WERI-Rb-1 (cell line): Measurements from ENCODE around the gene BRSK2.

Experiments used
- DNase-seq: peaks from one replicate; pipeline ENCODE4 v3.0.0-alpha.2; 2020
- H3K27ac ChIP-seq: fragments of 250-450 bp; sonication (Bioruptor Pico); 2 replicates; pipeline ENCODE4 v1.5.1; 2020; ENCODE audit warnings: mild to moderate bottlenecking, moderate library complexity
- H3K27me3 ChIP-seq: fragments of 250-450 bp; sonication (Bioruptor Pico); 2 replicates; pipeline ENCODE4 v1.5.1; 2021; ENCODE audit warnings: mild to moderate bottlenecking, low read depth, moderate library complexity; ENCODE audit not compliant: insufficient read depth, severe bottlenecking
- H3K36me3 ChIP-seq: fragments of 250-450 bp; sonication (Bioruptor Pico); 2 replicates; pipeline ENCODE4 v1.5.1; 2020; ENCODE audit warnings: mild to moderate bottlenecking, moderate library complexity
- H3K4me3 ChIP-seq: 2 replicates; pipeline ENCODE4 v1.5.1; 2011; ENCODE audit warnings: low read depth, mild to moderate bottlenecking, control low read depth, low read length
- H3K9me3 ChIP-seq: fragments of 250-450 bp; sonication (Bioruptor Pico); 2 replicates; pipeline ENCODE4 v1.5.1; 2021; ENCODE audit warnings: mild to moderate bottlenecking, moderate library complexity; ENCODE audit not compliant: severe bottlenecking
- CTCF ChIP-seq: IDR thresholded peaks from 2 replicates; pipeline ENCODE4 v1.5.1; 2011; ENCODE audit warnings: low read depth, mild to moderate bottlenecking, control low read depth, inconsistent platforms, low read length

Gene BRSK2

GRCh38 chr11:1369371-1370005, 20.2 kb upstream of the BRSK2 start:
- peaks cover 1% of the 10 kb centered on the region for H3K27me3 ChIP-seq

GRCh38 chr11:1370186-1371025, 19.3 kb upstream of the BRSK2 start:
- DNase-seq, result no peak
- Histone ChIP-seq H3K9me3 (peaks cover 4% of the 10 kb centered on the region), H3K27ac (no peak overlapping the region), H3K36me3 (no peaks in the 10 kb centered on the region), H3K27me3 (no peaks in the 10 kb centered on the region), H3K4me3 (no peak overlapping the region)
- no peak for TF ChIP-seq CTCF

More at GRCh38 chr11:1369371-1370005, 20.2 kb upstream of the BRSK2 start:
- no peak overlapping the region for H3K4me3 ChIP-seq
- H3K27ac ChIP-seq, result no peak overlapping the region
- H3K36me3 ChIP-seq, result no peaks in the 10 kb centered on the region
- peak; percentile 7; the same call in 1 of the 2 replicates for TF ChIP-seq CTCF
- DNase-seq, result no peak
- peaks cover 13% of the 10 kb centered on the region for H3K9me3 ChIP-seq

GRCh38 chr11:1371026-1371325, 18.8 kb upstream of the BRSK2 start:
- DNase-seq, result no peak
- Histone ChIP-seq H3K9me3 (peaks cover 4% of the 10 kb centered on the region), H3K27me3 (no peaks in the 10 kb centered on the region), H3K36me3 (no peaks in the 10 kb centered on the region), H3K27ac (no peak overlapping the region), H3K4me3 (no peak overlapping the region)
- no peak for TF ChIP-seq CTCF

GRCh38 chr11:1371377-1371776, 18.4 kb upstream of the BRSK2 start:
- no peak for DNase-seq
- no peak for TF ChIP-seq CTCF
- H3K27me3 ChIP-seq, result no peaks in the 10 kb centered on the region
- H3K9me3 ChIP-seq, result peaks cover 4% of the 10 kb centered on the region
- no peak overlapping the region for H3K4me3 ChIP-seq
- H3K27ac ChIP-seq, result no peak overlapping the region
- no peaks in the 10 kb centered on the region for H3K36me3 ChIP-seq

GRCh38 chr11:1371836-1372465, 17.8 kb upstream of the BRSK2 start:
- Histone ChIP-seq H3K27me3 (no peaks in the 10 kb centered on the region), H3K27ac (no peak overlapping the region), H3K36me3 (no peaks in the 10 kb centered on the region), H3K4me3 (no peak overlapping the region), H3K9me3 (peaks cover under 1% of the 10 kb centered on the region)
- TF ChIP-seq CTCF, result no peak
- DNase-seq, result no peak
